HG03378 (cell line): Measurements from ENCODE around the gene ECHS1.

Source experiments
- ATAC-seq: cut with Tn5 transposase; IDR thresholded peaks from one replicate; pipeline ENCODE4 v1.9.1; 2021; ENCODE audit warnings: mild to moderate bottlenecking, moderate library complexity; ENCODE audit not compliant: unreplicated experiment

ECHS1 gene

DNA sequence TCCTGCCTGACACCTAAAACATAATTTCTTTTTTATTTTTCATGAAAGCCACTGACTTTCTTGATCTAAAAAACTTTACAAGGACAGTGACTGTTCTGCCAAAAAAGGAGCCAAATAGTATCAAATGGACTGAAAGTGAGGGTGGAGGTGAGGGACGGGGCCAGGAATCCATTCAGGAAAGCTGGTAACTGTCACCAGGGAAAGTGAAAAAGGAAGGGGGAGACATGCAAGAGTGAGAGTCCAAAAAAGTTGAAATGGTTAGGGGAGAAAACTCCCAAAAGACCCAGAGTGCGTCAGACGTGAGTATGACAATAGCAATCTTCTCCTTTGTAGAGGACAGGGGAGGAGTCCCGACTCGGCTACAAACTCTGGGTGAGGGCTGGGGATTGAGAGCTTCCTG lies 28.9 kb downstream of the ECHS1 start:
- ATAC-seq: no peak

DNA sequence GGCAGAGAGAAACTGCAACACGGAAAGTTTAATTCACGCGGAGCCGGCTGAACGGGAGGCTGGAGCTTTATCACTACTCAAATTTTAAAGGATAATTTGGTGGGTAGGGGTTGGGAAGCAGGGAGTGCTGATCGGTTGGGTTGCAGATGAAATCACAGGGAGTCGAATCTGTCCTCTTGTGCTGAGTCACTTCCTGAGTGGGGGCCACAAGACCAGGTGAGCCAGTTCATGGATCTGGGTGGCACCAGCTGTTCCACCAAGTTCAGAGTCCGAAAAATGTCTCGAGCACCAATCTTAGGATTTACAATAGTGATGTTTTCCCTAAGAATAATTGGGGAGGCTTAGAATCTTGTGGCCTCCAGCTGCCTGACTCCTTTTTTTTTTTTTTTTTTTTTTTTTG lies 29.6 kb downstream of the ECHS1 start:
- ATAC-seq: no peak

DNA sequence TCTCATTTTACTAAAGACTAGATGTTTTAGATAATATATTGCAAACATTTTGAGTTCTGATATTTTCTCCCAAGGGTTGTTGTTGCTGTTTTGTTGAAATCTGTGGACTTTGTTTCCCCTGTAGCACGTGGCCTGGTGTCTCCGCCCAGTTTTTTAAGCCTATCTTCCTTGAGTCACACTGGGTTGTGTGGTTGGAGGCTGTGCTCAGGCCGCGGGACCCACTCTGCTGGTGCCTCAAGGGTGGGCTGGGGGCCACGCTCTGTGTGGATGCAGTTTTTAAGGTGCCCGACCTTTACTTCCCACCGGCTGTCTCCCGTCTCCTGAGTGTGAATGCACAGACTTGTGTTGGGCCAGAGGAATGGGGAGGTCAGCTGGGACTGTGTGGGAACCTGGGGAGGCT lies 30.2 kb downstream of the ECHS1 start:
- no peak for ATAC-seq

DNA sequence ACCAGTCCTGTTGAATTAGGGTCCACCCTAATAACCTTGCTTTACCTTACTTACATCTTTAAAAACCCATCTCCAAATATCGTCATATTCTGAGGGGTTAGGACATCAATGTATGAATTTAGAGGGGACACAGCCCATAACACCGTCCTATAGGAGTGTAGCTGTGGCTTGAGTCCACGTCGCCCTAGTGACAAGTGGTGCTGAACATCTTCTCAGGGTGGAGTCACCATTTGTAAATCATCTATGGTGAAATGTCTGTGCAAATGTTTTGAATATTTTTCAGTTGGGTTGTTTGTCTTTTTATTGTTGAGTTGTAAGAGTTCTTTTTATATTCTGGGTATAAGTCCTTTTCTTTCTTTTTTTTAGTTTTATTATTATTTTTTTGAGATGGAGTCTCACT lies 31.2 kb downstream of the ECHS1 start:
- ATAC-seq: no peak

DNA sequence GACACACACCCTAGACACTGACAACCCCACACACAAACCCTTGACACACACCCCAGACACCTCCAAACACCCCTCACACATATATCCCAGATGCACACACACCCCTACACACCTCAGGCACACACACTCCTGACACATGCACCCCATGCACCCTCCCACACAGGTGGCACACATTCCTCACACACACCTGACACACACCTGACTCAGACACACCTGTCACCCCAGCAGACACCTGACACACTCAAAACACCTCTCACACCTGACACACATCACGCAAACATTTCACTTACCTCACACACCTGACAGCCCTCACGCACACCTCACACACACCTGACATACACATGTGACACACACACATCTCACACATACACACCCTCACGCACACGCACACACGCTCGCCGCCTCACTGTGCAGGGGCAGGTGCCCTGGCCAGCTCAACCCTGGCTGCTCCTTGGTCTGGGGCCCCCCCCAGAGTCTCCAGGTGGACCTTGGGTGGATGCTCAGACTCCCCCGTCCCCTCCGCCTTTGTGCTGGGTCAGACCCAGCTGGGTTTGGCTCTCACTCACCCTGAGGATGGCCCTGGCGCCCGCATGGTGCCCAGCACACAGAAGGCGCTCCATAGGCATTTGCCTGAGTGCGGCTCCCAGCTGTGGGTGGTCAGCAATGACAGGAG lies 33.3 kb downstream of the ECHS1 start:
- ATAC-seq: no peak

DNA sequence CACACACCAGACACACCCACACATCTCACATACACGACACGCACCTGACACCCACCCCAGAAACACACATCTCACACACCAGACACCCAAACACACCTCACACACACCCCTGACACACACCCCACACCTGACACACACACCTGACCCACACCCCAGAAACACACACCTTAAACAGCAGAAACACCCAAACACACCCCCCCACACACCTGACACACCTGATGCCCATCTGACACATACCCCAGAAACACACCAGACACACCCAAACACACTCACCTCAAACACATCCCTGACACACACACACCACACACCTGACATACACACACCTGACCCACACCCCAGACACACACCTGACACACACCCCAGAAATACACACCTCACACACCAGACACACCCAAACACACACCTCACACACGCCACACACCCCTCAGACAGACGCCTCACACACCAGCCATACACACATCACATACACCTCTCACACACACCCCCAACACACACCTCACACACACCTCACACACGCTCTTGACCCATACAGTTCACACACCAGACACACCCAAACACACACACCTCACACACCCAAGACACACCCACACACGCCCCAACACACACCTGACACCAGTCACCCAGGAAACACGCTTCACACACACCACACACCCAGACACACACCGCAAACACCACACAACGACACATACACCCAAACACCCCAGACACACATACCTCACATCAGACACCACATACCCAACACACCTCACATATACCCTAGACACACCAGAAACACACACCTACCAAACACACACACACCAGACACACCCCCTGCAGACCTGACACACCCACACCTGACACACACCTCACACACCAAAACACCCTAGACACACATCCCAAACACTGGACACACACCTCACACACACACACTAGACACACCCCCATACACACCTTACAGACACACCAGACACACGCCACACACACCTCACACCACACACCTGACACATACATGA lies 34.8 kb downstream of the ECHS1 start:
- ATAC-seq: no peak

DNA sequence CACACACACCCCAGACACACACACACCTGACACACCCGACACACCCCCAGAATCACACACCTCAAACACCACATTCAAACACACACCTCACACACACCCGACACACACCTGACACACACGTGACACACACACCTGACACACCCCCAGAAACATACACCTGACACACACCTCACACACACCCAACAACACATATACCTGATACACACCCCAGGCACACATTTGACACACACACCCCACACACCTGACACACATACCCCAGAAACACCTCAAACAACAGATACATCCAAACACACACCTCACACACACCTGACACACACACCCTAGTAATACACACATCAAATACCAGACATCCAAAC lies 35.8 kb downstream of the ECHS1 start:
- no peak for ATAC-seq

DNA sequence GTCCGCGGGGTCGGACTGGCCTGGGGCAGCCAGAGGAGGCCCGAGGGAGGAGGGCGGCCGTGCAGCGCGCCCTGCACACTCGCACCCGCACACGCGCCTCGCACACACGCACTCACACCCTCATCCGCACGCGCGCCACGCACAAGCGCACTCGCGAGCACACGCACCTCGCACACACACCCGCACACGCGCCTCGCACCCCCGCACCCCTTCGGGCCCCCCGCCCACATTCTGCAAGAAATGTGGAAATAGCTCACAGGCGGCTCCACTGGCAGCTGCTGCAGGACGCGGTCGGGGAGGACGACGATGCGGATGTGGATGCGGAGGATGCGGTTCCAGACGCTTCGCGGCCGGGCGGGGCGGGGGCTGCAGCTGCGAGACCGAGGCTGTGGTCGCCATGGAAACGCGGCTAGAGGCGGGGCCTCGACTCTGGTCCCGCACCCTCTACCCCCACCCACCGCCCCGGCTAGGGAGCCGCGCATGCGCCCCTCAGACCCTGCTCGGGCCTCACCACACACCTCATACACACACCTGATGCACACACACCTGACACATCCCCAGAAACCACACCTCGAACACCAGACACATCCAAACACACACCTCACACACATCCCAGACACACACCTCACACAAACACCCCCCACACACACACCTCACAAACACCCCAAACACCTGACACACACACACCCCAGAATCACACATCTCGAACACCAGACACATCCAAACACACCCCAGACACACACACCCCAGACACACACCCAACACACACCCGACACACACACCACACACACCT lies 36.4 kb downstream of the ECHS1 start, which contains the start of gene CALY:
CALY (minus strand) TSS at position 320 of the 793 bp plus-strand sequence. CDS start 7,907 bp downstream, outside the sequence.
- ATAC-seq: no peak

DNA sequence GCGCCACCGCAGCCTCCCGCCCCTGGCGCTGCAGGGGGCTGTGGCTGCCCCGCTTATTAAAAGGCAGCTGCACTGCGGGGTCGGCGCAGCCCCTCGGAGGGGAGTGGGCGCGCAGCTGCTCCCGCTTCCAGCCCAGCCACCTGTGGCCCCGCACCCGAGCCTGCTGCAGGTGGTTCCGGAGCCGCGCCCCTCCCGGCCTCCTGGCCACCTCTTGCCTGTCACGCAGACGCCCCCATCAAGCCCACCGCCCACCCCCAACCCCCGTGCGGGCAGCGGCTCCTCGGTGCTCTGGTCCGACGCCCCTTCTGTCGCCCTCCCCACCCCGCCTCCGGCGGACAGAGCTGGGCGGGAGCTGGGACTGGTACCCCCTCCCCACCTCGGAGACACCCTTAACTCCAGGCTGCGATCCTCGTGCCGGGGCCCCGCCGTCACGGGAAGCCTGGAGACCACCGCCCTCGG lies 37.0 kb downstream of the ECHS1 start:
- ATAC-seq: no peak

DNA sequence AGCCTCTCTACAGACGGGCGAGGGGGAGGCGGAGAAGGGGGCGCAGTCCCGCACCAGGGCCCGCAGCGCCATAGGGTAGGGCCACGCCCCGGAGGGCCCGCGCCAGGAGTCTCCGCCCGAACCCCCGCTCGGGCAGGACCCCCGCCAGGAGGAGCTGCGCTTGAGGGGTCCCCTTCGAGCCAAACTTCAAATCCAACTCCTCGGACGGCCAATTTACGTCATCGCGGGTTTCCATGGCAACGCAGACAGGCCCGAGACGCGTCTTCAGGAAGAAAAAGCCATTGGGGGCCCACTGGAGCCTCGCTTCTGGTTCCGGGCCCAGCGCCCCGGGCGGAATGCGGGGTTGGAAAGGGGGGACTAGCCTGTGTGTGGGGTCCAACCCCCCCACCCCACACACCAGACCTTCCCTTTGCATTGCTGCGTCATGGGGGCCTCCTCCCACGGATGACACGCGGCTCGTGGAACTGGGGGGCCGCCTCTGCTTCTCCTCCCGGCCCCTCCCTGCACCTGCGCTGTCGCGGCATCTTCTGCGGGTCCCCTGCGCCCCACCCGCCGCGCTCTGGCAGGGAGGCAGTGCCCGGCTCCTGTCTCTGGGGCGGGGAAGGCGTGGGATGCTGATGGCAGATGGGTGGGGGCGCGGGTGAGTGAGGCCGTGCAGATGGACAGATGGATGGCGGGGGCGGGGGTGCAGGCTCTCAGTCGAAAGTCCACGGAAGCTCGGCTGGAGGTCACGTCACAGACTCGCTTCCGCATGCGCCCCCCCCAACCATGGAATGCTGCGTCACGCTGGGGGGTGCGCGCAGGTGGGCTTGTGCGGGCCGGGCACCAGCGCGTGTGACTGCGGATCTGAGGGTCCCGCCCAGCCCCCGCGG lies 37.7 kb downstream of the ECHS1 start:
- ATAC-seq: no peak

DNA sequence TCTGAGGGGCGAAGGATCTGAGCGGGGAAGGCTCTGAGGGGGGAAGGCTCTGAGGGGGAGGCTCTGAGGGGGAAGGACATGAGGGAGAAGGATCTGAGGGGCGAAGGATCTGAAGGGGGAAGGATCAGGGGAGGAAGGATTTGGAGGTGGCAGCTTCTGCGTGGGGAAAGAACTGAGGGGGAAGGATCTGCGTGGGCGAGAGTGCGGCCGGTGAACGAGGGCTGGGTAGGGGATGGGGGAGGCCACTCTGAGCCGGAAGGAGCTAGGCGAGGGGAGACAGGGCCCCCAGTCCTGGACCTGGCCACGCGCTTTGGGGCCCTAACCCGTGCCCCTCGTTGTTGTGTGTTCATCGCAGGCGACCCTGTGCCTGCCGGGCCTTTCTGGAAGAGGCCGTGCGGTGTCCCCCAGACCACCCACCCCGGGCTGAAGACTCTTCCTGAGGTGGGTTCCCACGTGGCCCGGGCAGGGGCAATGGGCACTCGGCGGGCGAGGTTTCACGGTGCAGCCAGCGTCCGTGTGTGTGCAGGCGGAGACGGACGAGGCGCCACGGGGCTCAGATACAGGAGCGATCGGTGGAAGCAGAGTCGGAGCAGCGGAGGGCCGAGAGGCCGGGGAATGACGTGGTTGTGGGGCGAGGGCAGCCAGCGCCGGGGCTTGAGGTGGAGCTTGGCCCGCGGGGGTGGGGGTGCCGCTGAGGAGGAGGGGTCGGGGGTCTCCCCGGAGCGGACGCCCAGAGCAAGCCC lies 38.5 kb downstream of the ECHS1 start:
- no peak for ATAC-seq

DNA sequence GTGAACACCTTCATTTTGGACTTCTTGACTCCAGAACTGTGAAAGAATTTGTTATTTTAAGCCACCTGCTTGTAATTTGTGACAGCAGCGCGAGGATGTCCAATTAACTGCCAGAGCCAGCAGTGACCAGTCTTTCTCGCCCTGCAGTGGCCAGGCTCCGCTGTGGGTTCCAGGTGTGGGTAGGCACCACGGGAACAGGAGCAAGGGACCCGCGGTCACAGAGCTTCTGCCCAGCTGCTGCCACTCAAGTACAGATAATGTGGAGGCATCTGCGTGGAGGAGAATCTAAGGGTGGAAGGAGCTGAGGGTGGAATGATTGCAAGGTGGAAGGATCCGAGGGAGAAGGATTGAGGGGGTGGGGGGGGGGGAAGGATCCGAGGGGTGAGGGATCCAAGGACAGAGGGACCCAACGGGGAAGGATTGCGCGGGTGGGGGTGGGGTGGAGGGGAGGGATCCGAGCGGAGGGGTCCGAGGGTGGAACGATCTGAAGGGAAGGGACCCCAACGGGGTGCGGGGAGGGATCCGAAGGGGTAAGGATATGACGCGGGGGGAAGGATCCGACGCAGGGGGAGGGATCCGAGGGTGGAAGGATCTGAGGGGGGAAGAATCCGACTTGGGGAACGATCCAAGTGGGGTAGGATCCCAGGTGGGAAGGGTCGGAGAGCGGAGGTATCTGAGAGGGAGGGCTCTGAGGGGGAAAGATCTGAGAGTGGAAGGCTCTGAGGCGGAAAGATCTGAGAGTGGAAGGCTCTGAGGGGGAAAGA lies 40.0 kb downstream of the ECHS1 start:
- no peak for ATAC-seq

DNA sequence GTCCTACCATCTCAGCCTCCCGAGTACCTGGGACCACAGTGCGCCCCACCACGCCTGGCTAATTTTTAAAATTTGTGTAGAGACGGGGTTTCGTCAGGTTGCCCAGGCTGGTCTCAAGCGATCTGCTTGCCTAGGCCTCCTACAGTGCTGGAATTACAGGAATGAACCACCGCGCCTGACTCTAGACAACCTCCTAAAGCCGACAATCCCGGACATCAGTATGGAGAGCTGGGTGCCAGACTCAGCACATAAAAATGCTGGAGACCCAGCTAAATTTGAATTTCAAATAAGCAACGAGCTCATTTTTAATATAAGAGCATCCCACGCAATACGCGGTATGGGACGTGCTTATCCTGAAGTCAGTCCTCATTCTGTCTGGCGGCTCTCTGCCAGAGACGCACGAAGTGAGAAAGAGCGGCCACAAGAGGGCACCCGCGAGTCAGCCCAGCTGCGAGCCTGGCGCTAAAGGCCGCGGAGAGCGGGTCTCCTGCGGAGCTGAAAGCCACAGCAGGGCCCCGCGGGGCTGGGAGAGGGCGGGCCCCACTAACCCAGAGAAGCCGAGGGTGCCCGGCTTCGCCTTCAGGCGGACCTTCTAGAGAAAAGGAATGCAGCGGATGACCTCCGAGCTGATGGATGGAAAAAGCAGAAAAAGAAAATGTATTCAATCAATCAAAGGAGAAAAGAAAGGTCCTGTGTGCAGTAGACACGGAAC lies 43.5 kb downstream of the ECHS1 start:
- ATAC-seq: peak; percentile 77

DNA sequence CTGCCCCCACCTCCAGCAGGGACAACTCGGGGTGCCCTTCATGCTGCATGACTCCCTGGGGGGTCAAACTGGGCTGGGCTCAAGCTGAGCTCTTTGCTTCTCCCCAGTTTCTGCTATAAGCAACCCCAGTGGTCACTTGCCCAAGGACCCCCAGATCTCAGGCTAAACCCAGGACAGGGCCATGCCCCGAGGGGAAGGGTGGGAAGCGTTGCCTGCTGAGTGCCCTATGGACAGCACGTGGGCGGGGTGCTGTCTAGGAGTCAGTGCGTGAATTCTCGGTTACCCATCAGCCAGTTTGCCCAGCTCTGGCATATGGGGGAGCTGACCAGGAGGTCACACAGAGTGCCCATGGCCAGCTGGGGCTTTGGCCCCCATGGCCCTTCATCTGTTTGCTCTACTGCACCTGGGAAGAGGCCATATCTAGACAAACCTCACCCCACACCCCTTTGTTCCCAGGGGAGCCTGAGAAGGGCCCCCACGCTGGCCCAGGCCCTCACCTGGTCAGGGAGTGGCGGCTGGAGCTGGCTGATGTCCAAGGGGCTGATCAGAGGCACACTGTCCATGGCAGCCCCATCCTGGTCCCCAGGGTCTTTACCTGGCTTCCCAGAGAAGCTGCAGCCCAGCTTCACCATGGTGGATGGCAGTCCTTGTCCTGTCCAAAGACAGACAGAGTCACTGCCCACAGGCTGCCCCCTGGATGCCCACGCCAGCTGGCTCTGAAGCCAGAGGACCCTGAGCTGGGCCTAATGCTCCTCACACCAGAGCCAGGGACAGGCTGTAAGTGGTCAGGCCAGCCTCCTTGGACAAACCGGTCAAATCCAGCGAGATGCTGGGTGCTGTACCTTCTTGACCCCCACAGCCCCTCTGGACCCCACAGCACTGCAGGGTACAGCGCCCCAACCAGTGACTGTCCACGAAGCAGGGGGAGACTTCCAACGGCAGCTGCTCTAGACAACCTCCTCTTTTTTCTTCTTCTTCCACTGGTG lies 44.5 kb downstream of the ECHS1 start:
- ATAC-seq: no peak

DNA sequence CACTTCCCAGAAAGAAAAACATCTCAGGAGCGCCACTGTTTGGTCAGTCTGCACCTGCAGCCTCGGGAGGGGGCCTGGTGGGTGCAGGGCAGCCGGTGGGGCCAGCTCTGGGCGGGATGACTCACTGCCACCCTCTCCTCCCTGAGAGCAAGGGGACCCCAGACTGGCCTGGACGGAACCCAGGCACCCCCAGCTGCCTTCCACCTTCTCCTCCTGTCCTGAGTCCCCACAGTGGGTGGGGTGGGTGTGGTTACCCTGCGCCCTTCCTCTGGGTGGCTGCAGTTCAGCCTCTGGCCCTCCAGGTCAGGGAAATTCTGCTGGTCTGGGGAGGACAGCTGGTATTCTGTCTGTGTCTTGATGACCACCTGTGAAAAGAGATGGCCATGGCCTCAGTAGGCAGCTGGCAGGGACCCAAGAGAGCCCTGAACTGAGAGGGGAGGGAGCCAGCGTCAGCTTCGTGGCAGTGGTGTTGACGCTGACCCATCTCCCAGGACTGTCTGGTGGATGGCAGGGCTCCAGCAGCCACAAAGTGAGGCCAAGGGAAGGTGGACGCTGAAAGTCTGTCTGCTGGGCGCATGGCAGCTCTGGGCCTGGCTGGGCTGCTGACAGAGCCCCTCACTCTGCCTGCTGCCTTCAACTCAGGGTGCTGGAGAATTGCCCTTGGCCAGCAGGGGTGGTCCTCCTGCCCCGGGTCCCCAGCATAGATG lies 45.4 kb downstream of the ECHS1 start:
- ATAC-seq: no peak
